HG03342 (cell line): ENCODE data around the gene FBXO30.

Experiments used
- ATAC-seq: cut with Tn5 transposase; IDR thresholded peaks from one replicate; pipeline ENCODE4 v1.9.1; 2021; ENCODE audit warnings: mild to moderate bottlenecking, moderate library complexity; ENCODE audit not compliant: unreplicated experiment

The FBXO30 gene

GRCh38 chr6:145755682-145756081 is 58.9 kb downstream of the FBXO30 start:
- ATAC-seq, result no peak

GRCh38 chr6:145752638-145753037 is 62.0 kb downstream of the FBXO30 start:
- ATAC-seq, result no peak

- peak; percentile 72 for ATAC-seq
Measured at GRCh38 chr6:145749632-145750031, 65.0 kb downstream of the FBXO30 start.

- no peak for ATAC-seq
Measured at GRCh38 chr6:145745861-145746260, 68.7 kb downstream of the FBXO30 start.

GRCh38 chr6:145744619-145745018 is 70.0 kb downstream of the FBXO30 start:
- no peak for ATAC-seq
